H9 (cell line): ENCODE results near the gene FGF6. TPM values are rescaled to one million over a fixed set of nuclear protein-coding genes. Genes with fewer than 3 reads are reported as not detected.

Experiments
- DNase-seq: peaks from one replicate; pipeline ENCODE4 v3.0.0-alpha.2; 2017
- H2AFZ ChIP-seq: one replicate; pipeline ENCODE4 v1.6.1; 2013; ENCODE audit warnings: mild to moderate bottlenecking, low read length, control low read depth, moderate library complexity
- H2AK5ac ChIP-seq: 2 replicates; pipeline ENCODE4 v1.6.1; 2013; ENCODE audit warnings: low read length, control low read depth, mixed read lengths; ENCODE audit not compliant: insufficient read length
- H2BK120ac ChIP-seq: one replicate; pipeline ENCODE4 v1.6.1; 2013; ENCODE audit warnings: low read depth, mild to moderate bottlenecking, low read length, control low read depth, inconsistent platforms; ENCODE audit not compliant: poor library complexity, severe bottlenecking
- H2BK12ac ChIP-seq: 2 replicates; pipeline ENCODE4 v1.6.1; 2013; ENCODE audit warnings: low read length, control low read depth, mixed read lengths, low read depth; ENCODE audit not compliant: insufficient read length
- H2BK15ac ChIP-seq: 2 replicates; pipeline ENCODE4 v1.6.1; 2013; ENCODE audit warnings: low read depth, low read length, control low read depth
- H2BK20ac ChIP-seq: one replicate; pipeline ENCODE4 v1.6.1; 2013; ENCODE audit warnings: low read depth, mild to moderate bottlenecking, low read length, control low read depth, inconsistent platforms; ENCODE audit not compliant: poor library complexity, severe bottlenecking
- H2BK5ac ChIP-seq: 2 replicates; pipeline ENCODE4 v1.6.1; 2013; ENCODE audit warnings: low read length, control low read depth, mixed read lengths; ENCODE audit not compliant: insufficient read length
- H3K14ac ChIP-seq: 2 replicates; pipeline ENCODE4 v1.6.1; 2013; ENCODE audit warnings: low read length, control low read depth; ENCODE audit not compliant: insufficient read depth
- H3K18ac ChIP-seq: 2 replicates; pipeline ENCODE4 v1.6.1; 2013; ENCODE audit warnings: low read depth, mild to moderate bottlenecking, mixed read lengths, low read length, control low read depth; ENCODE audit not compliant: insufficient read length
- H3K23ac ChIP-seq: 2 replicates; pipeline ENCODE4 v1.6.1; 2013; ENCODE audit warnings: low read length, control low read depth, mixed read lengths, low read depth; ENCODE audit not compliant: insufficient read length
- H3K23me2 ChIP-seq: 2 replicates; pipeline ENCODE4 v1.6.1; 2013; ENCODE audit warnings: low read depth, mild to moderate bottlenecking, mixed read lengths, low read length, control low read depth; ENCODE audit not compliant: insufficient read length, poor library complexity, severe bottlenecking
- H3K27ac ChIP-seq: 2 replicates; pipeline ENCODE4 v1.5.1; 2013; ENCODE audit warnings: low read length, control low read depth, mixed read lengths, low read depth; ENCODE audit not compliant: insufficient read length
- H3K27me3 ChIP-seq: 2 replicates; pipeline ENCODE4 v1.6.1; 2013; ENCODE audit warnings: low read length, control low read depth, inconsistent platforms; ENCODE audit not compliant: insufficient read depth
- H3K4ac ChIP-seq: 2 replicates; pipeline ENCODE4 v1.6.1; 2013; ENCODE audit warnings: low read depth, mild to moderate bottlenecking, control low read depth, inconsistent platforms, low read length, moderate library complexity
- H3K4me1 ChIP-seq: 2 replicates; pipeline ENCODE4 v1.6.1; 2013; ENCODE audit warnings: low read length, control low read depth, inconsistent platforms; ENCODE audit not compliant: insufficient read depth
- H3K4me2 ChIP-seq: 2 replicates; pipeline ENCODE4 v1.6.1; 2013; ENCODE audit warnings: low read length, control low read depth, mixed read lengths; ENCODE audit not compliant: insufficient read length, insufficient read depth
- H3K56ac ChIP-seq: 2 replicates; pipeline ENCODE4 v1.6.1; 2013; ENCODE audit warnings: low read depth, mild to moderate bottlenecking, mixed read lengths, low read length, control low read depth; ENCODE audit not compliant: insufficient read length
- H3K79me1 ChIP-seq: 2 replicates; pipeline ENCODE4 v1.6.1; 2013; ENCODE audit warnings: low read depth, mild to moderate bottlenecking, moderate library complexity, low read length, control low read depth, inconsistent platforms; ENCODE audit not compliant: insufficient read depth, poor library complexity, severe bottlenecking
- H3K79me2 ChIP-seq: 2 replicates; pipeline ENCODE4 v1.6.1; 2013; ENCODE audit warnings: low read length, control low read depth, inconsistent platforms; ENCODE audit not compliant: insufficient read depth
- H3K9ac ChIP-seq: 2 replicates; pipeline ENCODE4 v1.6.1; 2013; ENCODE audit warnings: low read length, control low read depth, mixed read lengths; ENCODE audit not compliant: insufficient read length; ENCODE audit errors: extremely low read depth
- H3K9me3 ChIP-seq: one replicate; pipeline ENCODE4 v1.6.1; 2013; ENCODE audit warnings: low read depth, low read length, inconsistent platforms; ENCODE audit not compliant: control insufficient read depth
- H3T11ph ChIP-seq: one replicate; pipeline ENCODE4 v1.6.1; 2013; ENCODE audit warnings: mild to moderate bottlenecking, low read length, control low read depth, inconsistent platforms
- H4K20me1 ChIP-seq: one replicate; pipeline ENCODE4 v1.6.1; 2013; ENCODE audit not compliant: control insufficient read depth, insufficient read length, insufficient read depth
- H4K5ac ChIP-seq: 2 replicates; pipeline ENCODE4 v1.6.1; 2013; ENCODE audit warnings: low read depth, mild to moderate bottlenecking, mixed read lengths, low read length, control low read depth; ENCODE audit not compliant: insufficient read length
- H4K8ac ChIP-seq: replicated peaks from 2 replicates; pipeline ENCODE4 v1.6.1; 2013; ENCODE audit warnings: low read length, control low read depth, mixed read lengths, low read depth; ENCODE audit not compliant: insufficient read length
- H4K91ac ChIP-seq: 2 replicates; pipeline ENCODE4 v1.6.1; 2013; ENCODE audit warnings: low read depth, mild to moderate bottlenecking, moderate library complexity, mixed read lengths, low read length, control low read depth; ENCODE audit not compliant: insufficient read length
- H3K27ac Mint-ChIP-seq, 3 experiments: 2 replicates in 2 of 3; 3 replicates in 1 of 3; pipeline ENCODE4 v1.8.0; 2020 to 2021; ENCODE audit warnings: mixed read lengths in 3 of 3, mild to moderate bottlenecking in 1 of 3, moderate library complexity in 1 of 3
- H3K27me3 Mint-ChIP-seq: 2 replicates; pipeline ENCODE4 v1.8.0; 2021; ENCODE audit warnings: low read depth, mild to moderate bottlenecking, moderate library complexity, mixed read lengths
- H3K36me3 Mint-ChIP-seq, 3 experiments: 2 replicates in 2 of 3; 3 replicates in 1 of 3; pipeline ENCODE4 v1.8.0; 2020 to 2021; ENCODE audit warnings: low read depth in 3 of 3, mixed read lengths in 3 of 3; ENCODE audit not compliant: insufficient read depth in 1 of 3
- H3K4me1 Mint-ChIP-seq, 2 experiments: 2 replicates each; pipeline ENCODE4 v1.8.0; 2020; ENCODE audit warnings: mixed read lengths in 2 of 2
- H3K4me3 Mint-ChIP-seq, 2 experiments: 2 replicates in 1 of 2; 3 replicates in 1 of 2; pipeline ENCODE4 v1.8.0; 2020 to 2021; ENCODE audit warnings: mild to moderate bottlenecking in 2 of 2, mixed read lengths in 2 of 2, moderate library complexity in 1 of 2
- H3K9me3 Mint-ChIP-seq, 2 experiments: 2 replicates in 1 of 2; 3 replicates in 1 of 2; pipeline ENCODE4 v1.8.0; 2020; ENCODE audit warnings: mild to moderate bottlenecking in 2 of 2, mixed read lengths in 2 of 2, moderate library complexity in 1 of 2
- CTCF ChIP-seq: fragments of 200-600 bp; sonication (generic); conservative IDR thresholded peaks from 3 replicates; pipeline ENCODE4 v1.8.0; 2021; ENCODE audit warnings: antibody characterized with exemption, mild to moderate bottlenecking
- WGBS: extraction: QIAGEN DNeasy Blood & Tissue Kit; methylation state at CpG from one replicate; pipeline ENCODE4 v1.1.7; 2013; ENCODE audit warnings: missing lambda C conversion rate, low lambda C conversion rate, mixed read lengths; ENCODE audit not compliant: insufficient read length; ENCODE audit errors: extremely low coverage; 5-methylcytosine and 5-hydroxymethylcytosine counted together
- total RNA-seq: library from RNA; stranded (reverse); gene quantifications from 2 replicates; pipeline ENCODE4 v1.2.1, GENCODE V29; 2021

The FGF6 gene
- total RNA-seq, 1 experiment from 2014 or later: not detected

DNA sequence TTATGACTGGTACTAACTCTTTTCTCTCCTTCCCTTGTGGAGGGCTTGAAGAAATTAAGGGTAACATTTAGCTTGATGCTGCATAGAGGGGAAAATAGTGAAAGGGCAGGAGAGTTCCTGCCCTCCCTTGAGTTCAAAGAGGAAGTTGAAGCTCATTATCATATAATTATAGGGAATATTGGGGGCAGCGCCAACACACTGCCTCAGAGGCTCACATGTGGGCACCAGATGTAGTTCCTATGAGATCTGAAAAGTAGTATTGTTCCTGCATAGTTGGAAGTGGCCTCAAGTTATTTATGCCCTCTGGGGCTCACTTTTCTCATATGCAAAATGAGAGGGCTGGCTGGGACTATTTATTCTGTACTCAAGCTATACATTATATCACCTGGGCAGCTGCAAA is 33.1 kb downstream of the FGF6 start:
- no peak overlapping the region for H3K4ac ChIP-seq
- no peak overlapping the region for H2AK5ac ChIP-seq
- H3K18ac ChIP-seq: no peak overlapping the region
- H3K23me2 ChIP-seq: no peaks in the 10 kb centered on the region
- Mint-ChIP-seq H3K36me3 (no peaks in the 10 kb centered on the region), H3K27me3 (peaks cover 7% of the 10 kb centered on the region), H3K9me3 (no peaks in the 10 kb centered on the region), H3K27ac (no peak overlapping the region), H3K4me1 (peaks cover 0 to 7% of the 10 kb centered on the region in 2 experiments; a peak in 2 of 4 replicates), H3K4me3 (no peak overlapping the region)
- H2BK120ac ChIP-seq: no peak overlapping the region
- H2BK20ac ChIP-seq: no peak overlapping the region
- no CpG with 5 or more reads among the region's 1 CpG for WGBS
- no peak overlapping the region for H3K23ac ChIP-seq
- H4K5ac ChIP-seq: no peak overlapping the region
- no peak for DNase-seq
- no peak overlapping the region for H3K56ac ChIP-seq
- H3K27ac ChIP-seq: no peak overlapping the region
- no peak overlapping the region for H4K91ac ChIP-seq
- H4K8ac ChIP-seq: no peak overlapping the region
- no peaks in the 10 kb centered on the region for H3K79me1 ChIP-seq
- no peak for TF ChIP-seq CTCF
- no peaks in the 10 kb centered on the region for H3K79me2 ChIP-seq
- no peak overlapping the region for H3K4me2 ChIP-seq
- H3K9ac ChIP-seq: no peak overlapping the region
- no peaks in the 10 kb centered on the region for H3K9me3 ChIP-seq
- no peaks in the 10 kb centered on the region for H3K4me1 ChIP-seq
- no peak overlapping the region for H3K14ac ChIP-seq
- peaks cover 2% of the 10 kb centered on the region for H4K20me1 ChIP-seq
- H2BK5ac ChIP-seq: no peak overlapping the region
- no peak overlapping the region for H2BK15ac ChIP-seq
- H3K27me3 ChIP-seq: no peaks in the 10 kb centered on the region
- no peak overlapping the region for H2AFZ ChIP-seq
- no peak overlapping the region for H3T11ph ChIP-seq
- H2BK12ac ChIP-seq: no peak overlapping the region
